GM12874 (cell line): Measurements from ENCODE around the gene CTXN1.

Experiments
- CTCF ChIP-seq: IDR thresholded peaks from 2 replicates; pipeline ENCODE4 v1.5.1; 2011; ENCODE audit warnings: low read depth, mild to moderate bottlenecking, control low read depth, low read length, moderate library complexity; ENCODE audit not compliant: insufficient read depth

CTXN1 gene

GRCh38 chr19:7912144-7912696 lies 13.7 kb downstream of the CTXN1 start:
- no peak for TF ChIP-seq CTCF

- TF ChIP-seq CTCF, result no peak
Measured at GRCh38 chr19:7911508-7912143, 14.3 kb downstream of the CTXN1 start.

GRCh38 chr19:7910321-7911161 lies 15.4 kb downstream of the CTXN1 start:
- TF ChIP-seq CTCF, result no peak

- TF ChIP-seq CTCF, result no peak
Measured at GRCh38 chr19:7909471-7910067, 16.4 kb downstream of the CTXN1 start.

- no peak for TF ChIP-seq CTCF
Measured at GRCh38 chr19:7908742-7909461, 17.0 kb downstream of the CTXN1 start.

GRCh38 chr19:7908078-7908699 lies 17.7 kb downstream of the CTXN1 start:
- TF ChIP-seq CTCF, result no peak
